ENCODE measurements around the gene PSAT1.

The PSAT1 gene

GRCh38 chr9:78325846-78326360, 29.0 kb downstream of the PSAT1 start:
- Histone ChIP-seq H3K9ac (ENCODE audit: low read depth in 1 of 2, low read length in 2 of 2) (no peak overlapping the region), H3K36me3 (ENCODE audit: control insufficient read depth in 2 of 2, insufficient read depth in 2 of 2, low read length in 2 of 2) (no peaks in the 10 kb centered on the region), H3K4me1 (ENCODE audit: control insufficient read depth in 2 of 2, insufficient read depth in 2 of 2, low read length in 2 of 2) (peaks cover 0 to 3% of the 10 kb centered on the region in 2 donors), H3K27me3 (ENCODE audit: control insufficient read depth in 2 of 2, insufficient read depth in 2 of 2, low read length in 2 of 2) (no peaks in the 10 kb centered on the region), H3K4me3 (ENCODE audit: low read length in 2 of 2) (no peak overlapping the region), H3K27ac (ENCODE audit: low read depth in 2 of 2, low read length in 2 of 2) (no peak overlapping the region), H3K9me3 (ENCODE audit: control insufficient read depth in 2 of 2, low read length in 2 of 2) (no peaks in the 10 kb centered on the region)

- no peak overlapping the region for H3K27ac ChIP-seq (ENCODE audit: low read depth in 2 of 2, low read length in 2 of 2)
- no peaks in the 10 kb centered on the region for H3K36me3 ChIP-seq (ENCODE audit: control insufficient read depth in 2 of 2, insufficient read depth in 2 of 2, low read length in 2 of 2)
- no peak overlapping the region for H3K4me3 ChIP-seq (ENCODE audit: low read length in 2 of 2)
- no peak overlapping the region for H3K9ac ChIP-seq (ENCODE audit: low read depth in 1 of 2, low read length in 2 of 2)
- H3K9me3 ChIP-seq (ENCODE audit: control insufficient read depth in 2 of 2, low read length in 2 of 2): no peaks in the 10 kb centered on the region
- H3K27me3 ChIP-seq (ENCODE audit: control insufficient read depth in 2 of 2, insufficient read depth in 2 of 2, low read length in 2 of 2): no peaks in the 10 kb centered on the region
- H3K4me1 ChIP-seq (ENCODE audit: control insufficient read depth in 2 of 2, insufficient read depth in 2 of 2, low read length in 2 of 2): peaks cover 0 to 3% of the 10 kb centered on the region in 2 donors
Observed at GRCh38 chr9:78326564-78326963, 29.6 kb downstream of the PSAT1 start.

GRCh38 chr9:78332381-78332780, 35.5 kb downstream of the PSAT1 start:
- Histone ChIP-seq H3K27me3 (ENCODE audit: control insufficient read depth in 2 of 2, insufficient read depth in 2 of 2, low read length in 2 of 2) (no peaks in the 10 kb centered on the region), H3K36me3 (ENCODE audit: control insufficient read depth in 2 of 2, insufficient read depth in 2 of 2, low read length in 2 of 2) (no peaks in the 10 kb centered on the region), H3K27ac (ENCODE audit: low read depth in 2 of 2, low read length in 2 of 2) (no peak overlapping the region), H3K4me3 (ENCODE audit: low read length in 2 of 2) (no peak overlapping the region), H3K9ac (ENCODE audit: low read depth in 1 of 2, low read length in 2 of 2) (no peak overlapping the region), H3K9me3 (ENCODE audit: control insufficient read depth in 2 of 2, low read length in 2 of 2) (no peaks in the 10 kb centered on the region), H3K4me1 (ENCODE audit: control insufficient read depth in 2 of 2, insufficient read depth in 2 of 2, low read length in 2 of 2) (no peaks in the 10 kb centered on the region)

GRCh38 chr9:78348848-78349247, 51.9 kb downstream of the PSAT1 start:
- no peak overlapping the region for H3K4me3 ChIP-seq (ENCODE audit: low read length in 2 of 2)

GRCh38 chr9:78351816-78352215, 54.9 kb downstream of the PSAT1 start:
- no peaks in the 10 kb centered on the region for H3K27me3 ChIP-seq (ENCODE audit: control insufficient read depth in 2 of 2, insufficient read depth in 2 of 2, low read length in 2 of 2)
- H3K4me3 ChIP-seq (ENCODE audit: low read length in 2 of 2): no peak overlapping the region
- no peaks in the 10 kb centered on the region for H3K36me3 ChIP-seq (ENCODE audit: control insufficient read depth in 2 of 2, insufficient read depth in 2 of 2, low read length in 2 of 2)
- no peak overlapping the region for H3K9ac ChIP-seq (ENCODE audit: low read depth in 1 of 2, low read length in 2 of 2)
- H3K27ac ChIP-seq (ENCODE audit: low read depth in 2 of 2, low read length in 2 of 2): no peak overlapping the region
- no peaks in the 10 kb centered on the region for H3K9me3 ChIP-seq (ENCODE audit: control insufficient read depth in 2 of 2, low read length in 2 of 2)
- H3K4me1 ChIP-seq (ENCODE audit: control insufficient read depth in 2 of 2, insufficient read depth in 2 of 2, low read length in 2 of 2): no peaks in the 10 kb centered on the region

More at GRCh38 chr9:78348848-78349247, 51.9 kb downstream of the PSAT1 start:
- Histone ChIP-seq H3K9ac (ENCODE audit: low read depth in 1 of 2, low read length in 2 of 2) (no peak overlapping the region), H3K27me3 (ENCODE audit: control insufficient read depth in 2 of 2, insufficient read depth in 2 of 2, low read length in 2 of 2) (no peaks in the 10 kb centered on the region), H3K36me3 (ENCODE audit: control insufficient read depth in 2 of 2, insufficient read depth in 2 of 2, low read length in 2 of 2) (no peaks in the 10 kb centered on the region), H3K4me1 (ENCODE audit: control insufficient read depth in 2 of 2, insufficient read depth in 2 of 2, low read length in 2 of 2) (no peaks in the 10 kb centered on the region), H3K27ac (ENCODE audit: low read depth in 2 of 2, low read length in 2 of 2) (no peak overlapping the region), H3K9me3 (ENCODE audit: control insufficient read depth in 2 of 2, low read length in 2 of 2) (no peaks in the 10 kb centered on the region)

GRCh38 chr9:78354324-78354973, 57.5 kb downstream of the PSAT1 start:
- no peaks in the 10 kb centered on the region for H3K9me3 ChIP-seq (ENCODE audit: control insufficient read depth in 2 of 2, low read length in 2 of 2)
- no peak overlapping the region for H3K27ac ChIP-seq (ENCODE audit: low read depth in 2 of 2, low read length in 2 of 2)
- no peak overlapping the region for H3K4me3 ChIP-seq (ENCODE audit: low read length in 2 of 2)
- H3K9ac ChIP-seq (ENCODE audit: low read depth in 1 of 2, low read length in 2 of 2): no peak overlapping the region
- H3K4me1 ChIP-seq (ENCODE audit: control insufficient read depth in 2 of 2, insufficient read depth in 2 of 2, low read length in 2 of 2): no peaks in the 10 kb centered on the region
- H3K36me3 ChIP-seq (ENCODE audit: control insufficient read depth in 2 of 2, insufficient read depth in 2 of 2, low read length in 2 of 2): no peaks in the 10 kb centered on the region
- H3K27me3 ChIP-seq (ENCODE audit: control insufficient read depth in 2 of 2, insufficient read depth in 2 of 2, low read length in 2 of 2): no peaks in the 10 kb centered on the region

GRCh38 chr9:78354989-78355388, 58.1 kb downstream of the PSAT1 start:
- H3K4me3 ChIP-seq (ENCODE audit: low read length in 2 of 2): no peak overlapping the region
- no peaks in the 10 kb centered on the region for H3K9me3 ChIP-seq (ENCODE audit: control insufficient read depth in 2 of 2, low read length in 2 of 2)
- no peaks in the 10 kb centered on the region for H3K36me3 ChIP-seq (ENCODE audit: control insufficient read depth in 2 of 2, insufficient read depth in 2 of 2, low read length in 2 of 2)
- H3K27ac ChIP-seq (ENCODE audit: low read depth in 2 of 2, low read length in 2 of 2): no peak overlapping the region
- H3K9ac ChIP-seq (ENCODE audit: low read depth in 1 of 2, low read length in 2 of 2): no peak overlapping the region
- no peaks in the 10 kb centered on the region for H3K27me3 ChIP-seq (ENCODE audit: control insufficient read depth in 2 of 2, insufficient read depth in 2 of 2, low read length in 2 of 2)
- no peaks in the 10 kb centered on the region for H3K4me1 ChIP-seq (ENCODE audit: control insufficient read depth in 2 of 2, insufficient read depth in 2 of 2, low read length in 2 of 2)

- H3K4me1 ChIP-seq (ENCODE audit: control insufficient read depth in 2 of 2, insufficient read depth in 2 of 2, low read length in 2 of 2): no peaks in the 10 kb centered on the region
- H3K36me3 ChIP-seq (ENCODE audit: control insufficient read depth in 2 of 2, insufficient read depth in 2 of 2, low read length in 2 of 2): no peaks in the 10 kb centered on the region
- H3K27ac ChIP-seq (ENCODE audit: low read depth in 2 of 2, low read length in 2 of 2): no peak overlapping the region
- no peaks in the 10 kb centered on the region for H3K9me3 ChIP-seq (ENCODE audit: control insufficient read depth in 2 of 2, low read length in 2 of 2)
- no peak overlapping the region for H3K9ac ChIP-seq (ENCODE audit: low read depth in 1 of 2, low read length in 2 of 2)
- H3K27me3 ChIP-seq (ENCODE audit: control insufficient read depth in 2 of 2, insufficient read depth in 2 of 2, low read length in 2 of 2): no peaks in the 10 kb centered on the region
- H3K4me3 ChIP-seq (ENCODE audit: low read length in 2 of 2): no peak overlapping the region
Observed at GRCh38 chr9:78356634-78357033, 59.7 kb downstream of the PSAT1 start.

- Histone ChIP-seq H3K9ac (ENCODE audit: low read depth in 1 of 2, low read length in 2 of 2) (no peak overlapping the region), H3K4me1 (ENCODE audit: control insufficient read depth in 2 of 2, insufficient read depth in 2 of 2, low read length in 2 of 2) (no peaks in the 10 kb centered on the region), H3K27ac (ENCODE audit: low read depth in 2 of 2, low read length in 2 of 2) (no peak overlapping the region), H3K36me3 (ENCODE audit: control insufficient read depth in 2 of 2, insufficient read depth in 2 of 2, low read length in 2 of 2) (no peaks in the 10 kb centered on the region), H3K27me3 (ENCODE audit: control insufficient read depth in 2 of 2, insufficient read depth in 2 of 2, low read length in 2 of 2) (no peaks in the 10 kb centered on the region), H3K4me3 (ENCODE audit: low read length in 2 of 2) (no peak overlapping the region), H3K9me3 (ENCODE audit: control insufficient read depth in 2 of 2, low read length in 2 of 2) (no peaks in the 10 kb centered on the region)
Observed at GRCh38 chr9:78357165-78357873, 60.4 kb downstream of the PSAT1 start.

- Histone ChIP-seq H3K27ac (ENCODE audit: low read depth in 2 of 2, low read length in 2 of 2) (no peak overlapping the region), H3K9ac (ENCODE audit: low read depth in 1 of 2, low read length in 2 of 2) (no peak overlapping the region), H3K4me3 (ENCODE audit: low read length in 2 of 2) (no peak overlapping the region), H3K4me1 (ENCODE audit: control insufficient read depth in 2 of 2, insufficient read depth in 2 of 2, low read length in 2 of 2) (no peaks in the 10 kb centered on the region), H3K27me3 (ENCODE audit: control insufficient read depth in 2 of 2, insufficient read depth in 2 of 2, low read length in 2 of 2) (no peaks in the 10 kb centered on the region), H3K36me3 (ENCODE audit: control insufficient read depth in 2 of 2, insufficient read depth in 2 of 2, low read length in 2 of 2) (no peaks in the 10 kb centered on the region), H3K9me3 (ENCODE audit: control insufficient read depth in 2 of 2, low read length in 2 of 2) (no peaks in the 10 kb centered on the region)
Observed at GRCh38 chr9:78358329-78359051, 61.6 kb downstream of the PSAT1 start.

All from mucosa of rectum (tissue), 2 donors.